Measurements from ENCODE around the gene SEC14L6. TPM values are rescaled to one million over a fixed set of nuclear protein-coding genes. Genes with fewer than 3 reads are reported as not detected.

The SEC14L6 gene
- total RNA-seq, 4 donors from 2014 or later: 1.2 to 1.5 (median 1.4) TPM; not detected in 1

DNA sequence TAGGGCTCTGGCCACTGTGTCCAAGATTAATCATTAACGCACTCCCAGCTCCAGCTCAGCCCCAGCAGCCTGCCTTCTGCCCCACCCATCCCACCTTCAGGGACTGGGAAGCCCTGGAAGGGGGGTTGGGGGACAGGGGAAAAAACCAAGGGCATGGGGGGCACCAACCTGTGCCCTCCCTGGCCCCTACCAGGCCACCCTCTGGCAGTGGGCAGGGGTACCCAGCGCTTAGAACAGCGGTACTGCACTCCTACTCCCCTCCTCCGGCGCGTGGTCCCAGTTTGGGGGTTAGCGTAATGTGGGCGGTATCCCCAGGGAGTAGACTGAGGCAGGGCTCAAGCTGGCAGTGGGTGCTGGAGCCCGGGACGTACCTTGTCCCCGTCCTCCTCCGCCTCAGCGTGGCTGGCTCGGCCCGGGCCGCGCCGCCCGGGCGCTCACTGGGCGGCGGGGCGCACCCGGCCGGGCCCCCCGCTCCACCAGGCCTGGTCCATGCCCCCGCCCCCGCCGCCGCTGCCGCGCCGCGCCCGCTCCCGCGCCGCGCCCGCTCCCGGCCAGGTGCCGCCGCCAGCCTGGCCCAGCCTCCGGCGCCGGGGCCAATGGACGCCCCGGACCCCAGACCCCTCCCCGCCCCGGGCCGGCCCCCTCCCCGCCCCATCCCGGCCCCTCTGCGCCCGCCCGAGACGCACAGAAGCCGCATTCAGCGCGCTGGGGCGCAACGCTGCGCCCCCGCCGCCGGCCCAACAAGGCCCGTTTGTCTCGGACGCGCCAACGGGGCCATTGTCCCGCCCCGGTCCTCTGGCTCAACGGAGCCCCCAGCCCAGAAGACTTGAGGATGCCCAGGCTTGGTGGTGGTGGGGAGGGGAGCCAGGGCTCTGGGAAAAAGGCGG lies 27.8 kb upstream of the SEC14L6 start, which contains the start of gene GAL3ST1:
Gene GAL3ST1, minus strand, starts transcription at position 571 of the 887 bp plus-strand sequence. CDS start 17,273 bp downstream, outside the sequence.
- Histone ChIP-seq H3K36me3 (peaks cover 31 to 42% (median 40%) of the 10 kb centered on the region in 4 donors), H3K4me1 (peaks cover 8 to 22% (median 18%) of the 10 kb centered on the region in 4 donors), H3K27ac (replicated peaks in 1 of 4) (peak within 1 kb of the TSS; percentile 19 to 65 (median 44)), H3K4me3 (peak within 1 kb of the TSS; percentile 25 to 39 (median 28)), H3K9me3 (no peaks in the 10 kb centered on the region), H3K27me3 (peaks cover 0 to 7% (median 0%) of the 10 kb centered on the region in 4 donors)
- 41% methylated on average over 5 of the region's 75 CpGs for WGBS
- intact Hi-C loops (cut with DNase I): no loop called here
- TF ChIP-seq POLR2AphosphoS5 (IDR thresholded peaks at IDR 0.05) (no peak), EP300 (IDR thresholded peaks at IDR 0.05) (no peak), POLR2A (IDR thresholded peaks at IDR 0.05; ENCODE audit: low read depth) (no peak)
- TF ChIP-seq, protein P1, sequence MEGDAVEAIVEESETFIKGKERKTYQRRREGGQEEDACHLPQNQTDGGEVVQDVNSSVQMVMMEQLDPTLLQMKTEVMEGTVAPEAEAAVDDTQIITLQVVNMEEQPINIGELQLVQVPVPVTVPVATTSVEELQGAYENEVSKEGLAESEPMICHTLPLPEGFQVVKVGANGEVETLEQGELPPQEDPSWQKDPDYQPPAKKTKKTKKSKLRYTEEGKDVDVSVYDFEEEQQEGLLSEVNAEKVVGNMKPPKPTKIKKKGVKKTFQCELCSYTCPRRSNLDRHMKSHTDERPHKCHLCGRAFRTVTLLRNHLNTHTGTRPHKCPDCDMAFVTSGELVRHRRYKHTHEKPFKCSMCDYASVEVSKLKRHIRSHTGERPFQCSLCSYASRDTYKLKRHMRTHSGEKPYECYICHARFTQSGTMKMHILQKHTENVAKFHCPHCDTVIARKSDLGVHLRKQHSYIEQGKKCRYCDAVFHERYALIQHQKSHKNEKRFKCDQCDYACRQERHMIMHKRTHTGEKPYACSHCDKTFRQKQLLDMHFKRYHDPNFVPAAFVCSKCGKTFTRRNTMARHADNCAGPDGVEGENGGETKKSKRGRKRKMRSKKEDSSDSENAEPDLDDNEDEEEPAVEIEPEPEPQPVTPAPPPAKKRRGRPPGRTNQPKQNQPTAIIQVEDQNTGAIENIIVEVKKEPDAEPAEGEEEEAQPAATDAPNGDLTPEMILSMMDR (IDR thresholded peaks at IDR 0.05): no peak
- DNase-seq (ENCODE audit: extremely low spot score): no peak

DNA sequence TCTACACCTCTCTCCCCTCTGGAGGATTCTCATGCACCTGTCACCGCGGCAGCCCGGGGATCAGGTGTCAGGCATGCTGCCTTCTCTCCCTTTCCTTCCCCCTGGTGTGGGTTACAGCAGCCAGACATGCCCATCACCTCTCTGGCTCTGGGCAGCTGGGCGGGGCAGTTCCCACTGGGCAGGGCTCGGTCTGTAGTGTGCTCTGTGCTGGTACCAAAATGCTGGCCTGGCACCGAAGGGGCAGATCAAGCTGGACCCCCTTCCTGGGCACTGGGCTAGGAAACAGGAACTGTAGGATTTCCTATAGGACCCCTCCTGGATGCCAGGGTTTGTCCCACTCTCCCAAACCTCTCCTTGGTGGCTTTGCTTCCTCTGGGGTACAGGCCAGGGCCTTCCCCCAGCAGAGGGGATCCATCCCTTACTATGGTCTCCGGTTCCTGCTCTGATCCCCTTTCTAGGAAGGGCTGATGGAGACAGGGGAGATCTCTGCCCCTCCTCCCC lies 27.1 kb upstream of the SEC14L6 start:
- WGBS: 55% methylated on average over 5 of the region's 7 CpGs
- no peak for TF ChIP-seq POLR2AphosphoS5 (IDR thresholded peaks at IDR 0.05)
- no peak for TF ChIP-seq POLR2A (IDR thresholded peaks at IDR 0.05; ENCODE audit: low read depth)
- TF ChIP-seq EP300 (IDR thresholded peaks at IDR 0.05): no peak
- TF ChIP-seq, protein P1 (IDR thresholded peaks at IDR 0.05): no peak
- peaks cover 24 to 35% (median 33%) of the 10 kb centered on the region in 4 donors for H3K36me3 ChIP-seq
- H3K4me3 ChIP-seq: peak overlapping the region in 3 of 4 donors; percentile 20 to 27 (median 25)
- H3K4me1 ChIP-seq: peaks cover 8 to 22% (median 18%) of the 10 kb centered on the region in 4 donors
- H3K27me3 ChIP-seq: peaks cover 0 to 7% (median 0%) of the 10 kb centered on the region in 4 donors
- H3K9me3 ChIP-seq: no peaks in the 10 kb centered on the region
- intact Hi-C loops (cut with DNase I): no loop called here
- peak overlapping the region in 3 of 4 donors; percentile 19 to 62 (median 20) for H3K27ac ChIP-seq (replicated peaks in 1 of 4)
- DNase-seq (ENCODE audit: extremely low spot score): no peak

DNA sequence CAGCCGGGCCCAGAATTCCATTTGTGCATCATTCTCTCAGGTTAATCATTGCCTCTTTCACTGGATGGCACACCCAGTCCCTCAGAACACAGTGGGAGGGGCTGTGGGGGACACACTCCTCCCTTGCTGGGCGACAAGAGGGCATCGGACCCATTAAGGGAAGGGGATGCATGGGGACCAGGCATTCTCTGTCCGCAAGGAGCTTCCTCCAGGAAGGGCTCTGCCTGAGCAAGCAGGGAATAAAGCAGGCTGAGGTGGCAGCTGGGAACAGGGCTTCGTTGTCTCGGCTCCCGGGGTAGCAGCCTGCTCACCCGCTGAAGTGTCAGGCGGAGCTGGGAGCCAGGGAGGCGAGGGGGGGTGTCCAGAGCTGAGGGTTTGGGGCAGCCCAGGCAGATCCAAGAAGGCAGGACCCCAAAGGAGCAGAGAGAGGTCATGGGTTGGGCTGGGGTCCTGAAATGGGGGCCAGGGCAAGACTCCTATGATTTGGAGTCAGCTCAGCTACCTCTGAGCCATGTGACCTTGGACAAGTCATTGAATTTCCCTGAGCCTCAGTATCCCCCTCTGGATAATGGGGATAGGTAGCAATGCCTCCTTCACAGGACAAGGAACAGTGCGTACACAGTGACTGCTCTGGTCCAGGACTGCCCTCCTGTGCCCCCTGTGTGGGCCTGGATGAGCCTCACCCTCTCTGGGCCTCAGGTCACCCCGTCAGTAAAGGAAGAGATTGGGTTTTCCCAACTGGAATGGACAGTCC lies 26.5 kb upstream of the SEC14L6 start:
- intact Hi-C loops (cut with DNase I): no loop called here
- no peak overlapping the region for H3K27ac ChIP-seq (replicated peaks in 1 of 4)

DNA sequence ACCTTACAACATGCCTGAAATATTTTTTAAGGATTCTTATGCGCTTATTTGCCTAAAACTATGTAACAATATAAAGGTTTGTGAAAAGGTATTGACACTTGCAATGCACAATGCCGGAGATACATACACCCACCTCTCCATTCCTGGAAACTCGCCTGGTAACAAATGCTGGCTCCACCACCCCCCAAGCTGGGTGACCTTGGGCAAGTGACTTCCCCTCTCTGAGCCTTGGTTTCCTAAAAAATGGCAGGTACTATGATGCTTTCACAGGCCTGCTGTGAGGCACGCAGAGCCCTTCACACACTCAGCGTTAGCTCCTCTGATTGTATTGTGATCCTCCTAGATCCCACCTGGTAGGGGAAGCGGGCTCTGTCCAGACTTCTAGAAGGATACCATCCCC lies 25.7 kb upstream of the SEC14L6 start:
- intact Hi-C loops (cut with DNase I): no loop called here
- WGBS: 87% methylated on average over 4 of the region's 6 CpGs
- Histone ChIP-seq H3K4me3 (no peak overlapping the region), H3K4me1 (peaks cover 8 to 22% (median 18%) of the 10 kb centered on the region in 4 donors), H3K36me3 (peaks cover 10 to 21% (median 18%) of the 10 kb centered on the region in 4 donors), H3K27ac (replicated peaks in 1 of 4) (no peak overlapping the region), H3K9me3 (no peaks in the 10 kb centered on the region), H3K27me3 (peaks cover 0 to 17% (median 0%) of the 10 kb centered on the region in 4 donors)
- TF ChIP-seq, protein P1 (IDR thresholded peaks at IDR 0.05): no peak
- no peak for TF ChIP-seq POLR2A (IDR thresholded peaks at IDR 0.05; ENCODE audit: low read depth)
- no peak for TF ChIP-seq POLR2AphosphoS5 (IDR thresholded peaks at IDR 0.05)
- no peak for TF ChIP-seq EP300 (IDR thresholded peaks at IDR 0.05)
- DNase-seq (ENCODE audit: extremely low spot score): no peak

More for the DNA sequence above, 26.5 kb upstream of the SEC14L6 start:
- Histone ChIP-seq H3K4me1 (peaks cover 8 to 22% (median 18%) of the 10 kb centered on the region in 4 donors), H3K9me3 (no peaks in the 10 kb centered on the region), H3K36me3 (peaks cover 18 to 29% (median 26%) of the 10 kb centered on the region in 4 donors), H3K27me3 (peaks cover 0 to 13% (median 0%) of the 10 kb centered on the region in 4 donors), H3K4me3 (no peak overlapping the region)
- WGBS: 44% methylated on average over 7 of the region's 12 CpGs
- TF ChIP-seq, protein P1 (IDR thresholded peaks at IDR 0.05): no peak
- TF ChIP-seq EP300 (IDR thresholded peaks at IDR 0.05): no peak
- TF ChIP-seq POLR2AphosphoS5 (IDR thresholded peaks at IDR 0.05): no peak
- TF ChIP-seq POLR2A (IDR thresholded peaks at IDR 0.05; ENCODE audit: low read depth): no peak
- no peak for DNase-seq (ENCODE audit: extremely low spot score)

All from esophagus muscularis mucosa (tissue), 4 donors.